Vagina (tissue), 2 donors: ENCODE measurements around the gene SNX19.

Experiments used
- CTCF ChIP-seq, 3 experiments: fragments of 450-650 bp in 2 of 3; fragments of 200-600 bp in 1 of 3; sonication (generic) in 1 of 3; IDR thresholded peaks; one replicate each; pipeline ENCODE4 v1.5.1; 2017 to 2019; ENCODE audit warnings: antibody characterized with exemption in 3 of 3, mild to moderate bottlenecking in 2 of 3, moderate library complexity in 2 of 3
- POLR2A ChIP-seq, 2 donors: fragments of 450-650 bp; IDR thresholded peaks; one replicate each; pipeline ENCODE4 v1.6.1; 2017; ENCODE audit warnings: antibody characterized with exemption in 2 of 2, mild to moderate bottlenecking in 2 of 2, moderate library complexity in 2 of 2
- POLR2AphosphoS5 ChIP-seq, 2 donors: sonication (generic); formaldehyde crosslinking; IDR thresholded peaks; one replicate each; pipeline ENCODE4 v1.9.0; 2017; ENCODE audit warnings: antibody characterized with exemption in 2 of 2, mild to moderate bottlenecking in 2 of 2, low read depth in 1 of 2; ENCODE audit not compliant: insufficient read depth in 1 of 2

- no peak for TF ChIP-seq POLR2A (IDR thresholded peaks at IDR 0.05)
- TF ChIP-seq CTCF (IDR thresholded peaks at IDR 0.05): no peak
- no peak for TF ChIP-seq POLR2AphosphoS5 (IDR thresholded peaks at IDR 0.05; ENCODE audit: insufficient read depth in 1 of 2, low read depth in 1 of 2)
Measured at GRCh38 chr11:130830566-130830965, 85.7 kb downstream of the SNX19 start.
